Endothelial cell of umbilical vein (primary cell): ENCODE results near the gene CACNA2D2. TPM values are rescaled to one million over a fixed set of nuclear protein-coding genes. Genes with fewer than 3 reads are reported as not detected.

ENCODE experiments used
- BruUV-seq: library from RNA; stranded (reverse); fragments of 400-500 nt; replicated peaks from 2 replicates; lab custom pipeline; 2021; lab: Mats Ljungman, UMichigan
- CTCF ChIA-PET: fragments of 300-600, 350-600 bp; sonication (Branson Sonifier 250); formaldehyde crosslinking; loops from one replicate; lab custom pipeline; 2021; ENCODE audit warnings: antibody characterized with exemption, inconsistent platforms; lab: Charles Lee
- POLR2A ChIA-PET: fragments of 300-600, 350-600 bp; sonication (Branson Sonifier 250); formaldehyde crosslinking; loops from one replicate; lab custom pipeline; 2021; ENCODE audit warnings: antibody characterized with exemption, inconsistent platforms; lab: Charles Lee
- DNase-seq: peaks from one replicate; pipeline ENCODE4 v3.0.0-alpha.2; 2011; ENCODE audit warnings: low read depth, low spot score
- FAIRE-seq: peaks from 2 replicates; lab custom pipeline; 2011; peaks lifted over from hg19 to GRCh38; lab: Jason Lieb, UNC
- H2AFZ ChIP-seq: 2 replicates; pipeline ENCODE4 v1.6.0; 2012; ENCODE audit warnings: low read depth, low read length, control low read depth, inconsistent platforms
- H3K27ac ChIP-seq: 2 replicates; pipeline ENCODE4 v1.5.1; 2011; ENCODE audit warnings: low read depth, mild to moderate bottlenecking, control low read depth, low read length, moderate library complexity; ENCODE audit not compliant: insufficient read depth
- H3K27me3 ChIP-seq, 2 experiments: 2 replicates each; pipeline versions ENCODE4 v1.6.0 to v1.6.1; 2011; ENCODE audit warnings: low read length in 2 of 2, mixed read lengths in 1 of 2; ENCODE audit not compliant: control insufficient read depth in 2 of 2, insufficient read depth in 2 of 2
- H3K36me3 ChIP-seq, 2 experiments: 2 replicates in 1 of 2; 3 replicates in 1 of 2; pipeline ENCODE4 v1.5.1; 2011; ENCODE audit warnings: low read length in 2 of 2, mild to moderate bottlenecking in 1 of 2, moderate library complexity in 1 of 2; ENCODE audit not compliant: control insufficient read depth in 2 of 2, insufficient read depth in 2 of 2; ENCODE audit errors: extremely low read depth in 1 of 2
- H3K4me1 ChIP-seq: 3 replicates; pipeline ENCODE4 v1.5.1; 2011; ENCODE audit warnings: mild to moderate bottlenecking, low read length; ENCODE audit not compliant: control insufficient read depth, insufficient read depth; ENCODE audit errors: extremely low read depth
- H3K4me2 ChIP-seq: 2 replicates; pipeline ENCODE4 v1.6.1; 2011; ENCODE audit warnings: low read length, control low read depth, mixed read lengths; ENCODE audit not compliant: insufficient read depth
- H3K4me3 ChIP-seq, 3 experiments: fragments of 200-600 bp in 1 of 3; sonication (generic), shearing (Covaris generic) in 1 of 3; replicated peaks in 1 of 3; 2 replicates each; pipeline ENCODE4 v1.5.1; 2011 to 2016; ENCODE audit warnings: control low read depth in 3 of 3, low read length in 3 of 3, mild to moderate bottlenecking in 2 of 3, inconsistent platforms in 1 of 3, low read depth in 1 of 3, moderate library complexity in 1 of 3; ENCODE audit not compliant: insufficient read depth in 1 of 3
- H3K79me2 ChIP-seq: 2 replicates; pipeline ENCODE4 v1.6.0; 2012; ENCODE audit warnings: low read length, inconsistent platforms; ENCODE audit not compliant: control insufficient read depth, insufficient read depth
- H3K9ac ChIP-seq: replicated peaks from 2 replicates; pipeline ENCODE3; 2011; ENCODE audit warnings: low read length, control low read depth; ENCODE audit not compliant: insufficient read depth; ENCODE audit errors: extremely low read depth
- H3K9me1 ChIP-seq: replicated peaks from 3 replicates; pipeline ENCODE4 v1.6.0; 2011; ENCODE audit warnings: mild to moderate bottlenecking, low read length; ENCODE audit not compliant: control insufficient read depth, insufficient read depth; ENCODE audit errors: extremely low read depth
- H3K9me3 ChIP-seq: replicated peaks from 2 replicates; pipeline ENCODE4 v1.5.1; 2012; ENCODE audit warnings: low read length, inconsistent platforms; ENCODE audit not compliant: control insufficient read depth, insufficient read depth
- H4K20me1 ChIP-seq: replicated peaks from 2 replicates; pipeline ENCODE3; 2011; ENCODE audit warnings: mild to moderate bottlenecking, low read length; ENCODE audit not compliant: control insufficient read depth, insufficient read depth; ENCODE audit errors: extremely low read depth
- CTCF ChIP-seq, 2 donors: IDR thresholded peaks; 1 replicate in 1 of 2; 2 replicates in 1 of 2; pipeline ENCODE4 v1.5.1; 2011; ENCODE audit warnings: low read length in 2 of 2, mild to moderate bottlenecking in 2 of 2, moderate library complexity in 2 of 2, control low read depth in 1 of 2, inconsistent platforms in 1 of 2, low read depth in 1 of 2; ENCODE audit not compliant: insufficient read depth in 1 of 2; ENCODE audit errors: extremely low read depth in 1 of 2
- POLR2A ChIP-seq: IDR thresholded peaks from 2 replicates; pipeline ENCODE4 v1.6.1; 2012; ENCODE audit warnings: low read depth, mild to moderate bottlenecking, control low read depth, low read length
- POLR2AphosphoS5 ChIP-seq: IDR thresholded peaks from 2 replicates; pipeline ENCODE4 v1.6.1; 2012; ENCODE audit warnings: low read depth, mild to moderate bottlenecking, control low read depth, low read length, moderate library complexity; ENCODE audit not compliant: insufficient read depth
- dilution Hi-C: fragments of 300-500 bp; cut with MboI; formaldehyde crosslinking; loops from one replicate; pipeline ENCODE4 v1.15.0; 2019; ENCODE audit warnings: low sequenced_read_pairs; ENCODE audit not compliant: extremely low pct_ligation_motif_present
- intact Hi-C: fragments of 100-400 bp; cut with micrococcal nuclease; formaldehyde crosslinking; loops from one replicate; pipeline ENCODE4 v1.10.0; 2022
- polyA plus RNA-seq, 4 experiments: library from polyadenylated mRNA; depleted of rRNA in 3 of 4; stranded (reverse) in 3 of 4; unstranded in 1 of 4; fragments of >200 nt; gene quantifications; 2 replicates each; pipeline versions ENCODE4 v1.2.1 to v1.2.3, GENCODE V29; 2011 to 2012; ENCODE audit warnings: missing spikeins in 1 of 4
- total RNA-seq: library from RNA; stranded (reverse); gene quantifications from 2 replicates; pipeline ENCODE4 v1.2.3, GENCODE V29; 2021

Gene CACNA2D2
- total and polyA plus RNA-seq, 2 donors (not counting 3 experiments of a cell fraction or from before 2014, with no cell fraction given), result 0.15 TPM; not detected in 1

- no peak overlapping the region for H2AFZ ChIP-seq
- H3K9me3 ChIP-seq, result no peaks in the 10 kb centered on the region
- H3K4me2 ChIP-seq, result peak overlapping the region; percentile 59
- peaks cover 34% of the 10 kb centered on the region for H3K79me2 ChIP-seq
- H3K9ac ChIP-seq, result peak overlapping the region; percentile 83
- H3K9me1 ChIP-seq, result no peaks in the 10 kb centered on the region
- FAIRE-seq, result no peak
- H3K27me3 ChIP-seq, result no peaks in the 10 kb centered on the region
- DNase-seq, result peak; percentile 76
- ChIA-PET POLR2A (interaction anchor here (5.1 kb wide), 1 partner anchor 11 kb away, joined by 38 read pairs; no protein-coding TSS in a partner anchor), CTCF (interaction anchor here (0.6 to 4.3 kb wide), 24 partner anchors 8 to 218 kb away, joined by 3 to 66 read pairs (median 7); partner anchors contain the start of genes CYB561D2, HYAL1, HYAL3 and IFRD2)
- dilution Hi-C loops (no loop called here), intact Hi-C loops (loop anchor here (1.0 to 2.0 kb wide), 3 partner anchors 50 to 129 kb away; no protein-coding TSS in a partner anchor)
- peak; percentile 57 for TF ChIP-seq POLR2A
- TF ChIP-seq POLR2AphosphoS5, result no peak
- peak; percentile 89 to 91 for TF ChIP-seq CTCF (IDR thresholded peaks at IDR 0.05; ENCODE audit: extremely low read depth in 1 of 2, insufficient read depth in 1 of 2, low read depth in 1 of 2, low read length in 2 of 2)
- H4K20me1 ChIP-seq, result no peaks in the 10 kb centered on the region
- H3K4me1 ChIP-seq, result peaks cover 45% of the 10 kb centered on the region
- peak overlapping the region; percentile 99 for H3K27ac ChIP-seq
- no peak overlapping the region for H3K4me3 ChIP-seq
- BruUV-seq, result no TSS peak
- H3K36me3 ChIP-seq, result peaks cover 2 to 19% of the 10 kb centered on the region in 2 experiments
Measured at GRCh38 chr3:50324351-50325112, 178.9 kb downstream of the CACNA2D2 start.
